GM19395 (cell line): ENCODE data around the gene DENND1A.

Experiments used
- ATAC-seq: cut with Tn5 transposase; IDR thresholded peaks from one replicate; pipeline ENCODE4 v1.9.1; 2021; ENCODE audit warnings: mild to moderate bottlenecking, moderate library complexity; ENCODE audit not compliant: unreplicated experiment

The DENND1A gene

DNA sequence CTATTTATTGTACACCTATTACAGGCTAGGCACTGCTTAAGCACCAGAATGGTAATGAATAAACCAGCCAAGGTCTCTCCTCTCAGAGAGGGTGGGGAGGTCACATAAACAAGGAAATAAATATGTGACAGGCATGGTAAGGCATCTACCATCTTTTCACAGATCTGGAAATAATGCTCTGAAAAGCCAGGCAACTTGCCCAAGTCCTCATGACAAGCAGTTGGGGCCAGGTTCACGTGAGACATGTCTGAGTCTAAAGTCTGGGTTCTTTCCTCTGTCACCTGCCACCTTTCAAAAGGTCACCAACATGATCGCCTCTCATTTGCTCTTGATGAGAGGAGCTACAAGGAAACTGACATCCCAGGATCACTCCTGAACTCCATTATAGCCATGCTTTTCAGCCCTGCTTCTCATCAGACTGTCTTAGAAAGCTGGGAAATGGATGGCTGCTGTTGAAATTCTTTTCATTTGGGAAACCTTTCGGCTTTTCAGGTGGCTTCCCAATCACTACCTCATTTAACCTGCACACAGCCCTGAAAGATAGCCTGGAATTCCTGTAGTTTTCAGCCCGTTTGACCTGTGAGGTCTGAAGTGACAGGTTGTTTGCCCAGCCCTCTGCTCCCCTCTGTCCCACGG, 450.8 kb downstream of the DENND1A start:
- no peak for ATAC-seq

DNA sequence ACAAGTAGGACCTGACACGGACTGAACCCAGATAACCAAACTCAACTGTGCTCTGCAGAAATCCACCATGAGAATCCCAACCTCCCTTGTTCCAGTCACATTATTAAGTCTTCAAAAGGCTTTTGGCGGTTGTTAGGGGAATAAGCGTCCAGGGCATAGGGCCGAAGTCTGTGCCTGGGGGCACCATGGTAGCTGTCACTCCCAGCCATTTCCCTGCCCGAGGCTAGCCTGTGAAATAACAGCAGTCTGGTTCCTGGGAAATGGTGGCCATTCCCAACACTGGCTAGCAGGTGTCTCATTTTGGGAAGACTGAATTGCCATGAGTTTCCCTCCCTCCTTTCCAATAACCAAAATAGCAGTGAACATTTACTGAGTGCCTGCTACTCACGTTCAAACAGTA, 451.8 kb downstream of the DENND1A start:
- no peak for ATAC-seq

DNA sequence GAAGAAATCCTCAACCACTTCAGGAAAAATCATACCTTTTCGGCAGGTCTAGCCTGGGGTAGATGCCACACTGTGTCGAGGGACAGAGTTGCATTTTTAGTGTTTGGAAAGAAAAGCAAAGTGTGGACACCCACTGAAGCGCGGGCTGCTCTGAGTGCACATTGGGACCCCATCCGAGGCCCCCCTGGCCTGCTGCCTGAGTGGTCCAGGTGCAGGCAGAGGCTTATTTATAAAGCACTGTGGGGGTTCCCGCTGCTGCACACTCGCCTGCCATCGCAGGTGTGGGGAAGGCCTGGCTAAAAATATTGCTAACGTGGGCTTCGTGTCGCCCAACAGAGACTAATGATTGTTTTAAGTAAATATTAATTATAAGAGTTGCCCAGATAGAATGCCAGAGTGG, 454.5 kb downstream of the DENND1A start:
- ATAC-seq: no peak

DNA sequence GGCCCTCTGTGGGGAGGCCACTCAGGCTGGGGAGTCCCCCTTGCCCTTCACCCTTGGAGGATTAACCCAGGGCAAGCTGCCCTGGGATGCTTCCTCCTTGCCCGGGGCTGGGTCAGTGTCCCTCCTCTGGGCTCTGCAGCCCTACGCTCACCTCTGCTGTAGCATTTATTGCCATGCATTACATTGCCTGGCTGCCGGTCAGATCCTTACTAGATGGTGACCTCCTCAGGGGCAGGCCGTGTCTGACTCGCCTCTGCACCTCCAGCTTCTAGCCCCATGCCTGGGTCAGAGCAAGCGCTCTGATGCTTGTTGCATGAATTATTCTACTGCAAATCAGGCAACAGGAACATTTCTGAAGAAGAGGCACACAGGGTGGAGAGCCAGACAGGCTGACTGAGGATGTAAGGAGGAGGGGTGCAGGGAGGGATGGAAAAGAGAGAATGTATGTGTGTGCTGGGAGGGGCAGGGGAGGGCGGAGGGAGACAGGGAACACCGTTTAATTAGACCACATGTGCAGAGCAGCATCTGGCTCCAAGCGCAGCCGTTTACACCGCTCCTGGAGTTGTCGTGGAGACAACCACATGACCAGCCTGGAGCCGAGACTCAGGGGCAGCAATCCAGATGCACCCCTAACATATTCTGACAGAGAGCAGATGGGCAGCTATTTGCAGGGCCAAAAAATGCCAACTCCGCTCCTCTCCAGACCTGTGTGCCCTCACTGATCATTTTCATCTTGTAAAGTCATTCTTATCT, 456.9 kb downstream of the DENND1A start:
- ATAC-seq: no peak

DNA sequence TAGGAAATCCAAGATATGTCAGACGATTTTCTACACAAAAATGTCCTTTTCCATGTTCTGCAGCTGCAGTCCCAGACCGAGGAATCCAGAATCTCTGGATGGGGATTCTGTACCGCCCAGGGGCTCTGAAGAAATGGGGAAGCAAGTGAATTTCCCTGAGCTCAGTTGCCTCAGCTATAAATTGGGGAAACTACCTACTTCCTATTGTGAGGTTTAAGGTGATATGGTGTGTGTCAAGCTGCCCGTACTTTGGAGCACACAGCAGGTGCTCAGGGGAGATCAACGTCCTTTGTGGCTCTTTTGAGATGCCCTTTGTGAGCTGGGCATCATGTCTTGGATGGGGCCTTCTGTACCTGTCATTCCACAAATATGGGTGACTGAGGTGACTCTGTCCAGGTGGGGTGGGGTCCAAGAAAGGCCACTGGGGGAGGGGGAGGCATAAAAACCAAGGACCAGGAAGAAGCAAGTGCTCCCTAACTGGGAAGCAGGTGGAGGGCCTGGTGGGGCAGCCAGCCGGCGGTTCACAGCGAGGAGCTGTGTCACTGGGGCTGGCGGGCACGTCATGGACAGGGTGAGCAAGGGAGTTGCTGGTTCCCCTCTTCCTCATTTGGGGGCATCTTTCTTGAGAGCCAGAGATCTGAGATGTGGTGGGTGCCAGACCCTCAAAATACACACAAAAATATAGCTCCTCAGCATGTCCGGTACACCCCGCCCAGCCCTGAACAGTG, 457.9 kb downstream of the DENND1A start:
- ATAC-seq: no peak

DNA sequence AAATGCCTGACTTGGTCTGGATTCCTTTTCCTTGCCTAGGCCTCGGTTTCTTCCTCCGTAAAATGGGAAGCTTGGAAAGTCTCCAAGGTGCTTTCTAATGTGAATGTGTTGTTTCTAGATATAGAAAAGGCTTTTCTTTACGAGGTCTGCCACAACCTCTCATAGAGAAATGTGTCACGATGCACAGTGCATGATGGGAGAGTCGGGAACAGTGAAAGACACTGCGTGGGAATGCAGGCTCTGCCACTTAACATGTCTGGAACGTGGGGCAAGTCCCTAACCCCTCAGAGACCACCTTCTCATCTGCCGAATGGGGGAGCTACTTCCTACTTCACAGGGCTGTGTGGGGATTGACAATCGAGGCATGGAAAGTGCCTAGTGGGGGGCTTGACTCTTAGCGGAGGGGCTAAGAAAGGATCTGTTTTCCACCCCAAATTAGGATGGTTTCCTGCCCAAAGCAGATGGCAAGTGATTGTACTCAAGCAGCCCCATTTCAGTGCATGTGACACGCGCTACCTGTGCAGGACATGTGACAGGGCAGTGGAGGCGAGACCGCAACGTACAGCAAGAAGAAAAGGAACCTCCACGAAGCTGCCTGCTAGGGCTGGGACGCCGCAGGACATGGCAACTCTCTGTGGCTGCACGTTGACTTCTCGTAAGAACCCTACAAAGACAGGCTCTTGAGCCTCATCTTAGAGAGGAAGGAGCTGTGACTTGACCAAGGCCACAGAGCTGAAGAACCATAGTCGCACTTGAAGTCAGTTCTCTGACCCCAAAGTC, 458.7 kb downstream of the DENND1A start:
- no peak for ATAC-seq

DNA sequence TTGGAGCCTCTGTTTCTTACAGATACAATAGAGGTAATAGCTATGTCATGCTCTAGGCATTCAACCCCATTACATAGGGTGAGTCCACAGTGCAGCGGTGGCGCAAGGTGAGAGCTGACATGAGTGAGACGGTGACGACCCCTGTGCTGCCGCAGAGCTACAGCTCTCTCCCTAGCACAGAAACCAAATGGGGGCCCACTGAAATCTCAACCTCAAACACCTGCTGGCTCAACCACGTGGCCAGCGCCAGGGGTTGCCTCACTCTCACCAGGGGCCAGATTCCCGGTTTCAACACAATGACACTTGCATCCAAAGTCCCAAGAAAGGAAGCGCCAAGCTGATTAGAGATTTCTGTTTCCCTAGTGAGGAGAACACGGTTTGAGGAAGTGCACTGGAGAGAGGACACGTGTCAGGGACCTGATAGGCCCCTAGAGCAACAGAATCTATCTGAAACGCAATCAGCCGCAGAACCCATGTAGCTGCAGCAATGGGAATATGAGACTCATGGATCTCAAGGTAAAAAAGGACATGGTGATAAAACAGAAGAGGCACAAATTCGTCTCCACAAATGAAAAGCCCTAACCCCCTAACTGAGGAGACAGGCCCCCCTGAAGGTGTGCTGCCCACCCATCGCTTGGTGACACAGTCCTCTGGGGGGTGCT, 459.7 kb downstream of the DENND1A start:
- no peak for ATAC-seq

DNA sequence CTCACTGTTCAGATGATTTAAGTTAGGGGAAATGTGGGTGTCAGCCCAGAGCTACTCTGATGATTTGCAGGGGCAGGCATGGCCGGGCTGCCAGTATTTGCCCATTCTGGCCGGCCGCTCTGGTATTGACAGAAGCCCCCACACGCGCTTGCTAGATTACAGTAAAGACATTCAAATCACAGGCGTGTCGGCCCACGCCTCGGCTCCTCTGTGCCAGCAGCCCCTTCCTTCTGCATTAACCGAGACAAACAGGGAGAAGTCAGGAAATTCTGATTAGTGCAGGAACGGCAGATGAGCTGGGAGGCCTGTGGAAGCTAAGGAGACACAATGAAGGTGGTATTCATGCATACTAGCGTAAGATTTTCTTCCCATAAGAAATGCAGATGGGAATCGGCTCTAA, 460.6 kb downstream of the DENND1A start:
- no peak for ATAC-seq

DNA sequence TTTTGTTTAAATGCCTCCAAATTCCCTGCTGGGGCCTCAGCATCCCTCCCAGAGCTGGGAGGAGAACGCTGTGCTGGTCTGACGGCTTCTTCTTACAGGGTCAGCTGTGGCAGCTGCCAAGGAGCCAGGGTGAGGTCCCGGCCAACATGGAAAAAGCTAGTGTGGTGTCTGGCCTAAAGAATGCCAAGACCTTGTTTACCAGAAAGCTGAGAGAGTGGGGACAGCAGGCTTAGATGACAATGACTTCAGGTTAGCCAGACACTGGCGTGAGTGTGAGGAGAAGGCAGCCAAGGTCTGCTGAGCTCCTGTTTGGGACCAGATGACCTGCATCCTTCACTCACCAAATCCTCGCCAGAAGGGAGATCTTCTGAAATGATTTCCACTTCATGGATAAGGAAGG, 461.4 kb downstream of the DENND1A start:
- ATAC-seq: no peak

DNA sequence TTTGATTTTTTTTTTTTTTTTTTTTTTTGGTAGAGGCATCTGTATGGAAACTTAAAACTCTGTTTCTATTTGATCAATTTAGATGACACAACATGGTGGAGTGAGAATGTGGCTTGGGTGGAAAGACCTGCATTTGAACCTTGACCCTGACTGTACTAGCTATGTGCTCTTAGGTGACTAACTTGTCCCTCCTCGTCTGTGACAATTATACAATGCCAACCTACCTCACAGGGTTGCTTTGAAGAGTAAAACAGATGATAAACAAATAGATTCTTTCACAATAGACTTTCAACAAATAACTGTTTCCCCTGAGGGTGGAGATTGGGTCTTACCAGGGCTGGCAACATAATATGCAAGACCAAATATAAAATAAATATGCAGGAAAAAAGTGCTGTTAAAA, 464.6 kb downstream of the DENND1A start:
- ATAC-seq: no peak

DNA sequence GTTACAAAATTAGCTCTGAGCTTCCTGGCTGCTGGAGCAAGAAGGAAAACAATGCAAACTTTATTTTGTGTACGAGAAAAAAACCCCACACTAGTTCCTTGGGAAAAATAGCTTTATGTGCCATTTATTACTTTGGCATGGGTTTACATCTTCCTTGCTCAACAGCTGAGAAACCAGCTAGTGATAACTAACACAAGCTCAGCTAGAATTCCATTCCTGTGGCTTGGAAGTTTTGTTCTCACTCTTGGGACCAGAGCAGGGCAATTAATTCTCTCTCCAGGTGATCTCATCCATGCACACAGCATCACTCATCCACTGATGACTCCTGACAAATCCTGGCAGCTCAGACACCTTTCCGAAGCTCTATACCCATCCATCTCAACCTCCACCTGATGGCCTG, 469.8 kb downstream of the DENND1A start:
- no peak for ATAC-seq

DNA sequence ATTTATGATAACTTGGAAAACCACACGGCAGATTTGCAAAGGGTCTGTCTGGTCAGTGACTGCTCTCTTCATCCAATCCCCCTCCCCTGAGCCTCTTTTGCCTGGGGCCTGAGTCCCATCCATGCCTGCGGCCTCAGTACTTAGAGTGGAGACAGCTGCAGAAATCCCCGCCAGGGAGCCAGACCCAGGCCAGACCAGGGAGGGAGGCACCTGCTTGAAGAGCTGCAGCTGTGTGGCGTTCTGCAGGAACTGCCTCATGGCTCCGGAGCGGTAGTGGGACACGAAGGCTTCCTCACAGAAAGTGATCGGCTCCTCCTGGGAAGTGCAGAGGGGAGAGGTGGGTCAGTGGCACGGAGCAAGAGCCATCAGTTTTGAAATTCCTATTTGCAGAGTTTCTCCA, 472.3 kb downstream of the DENND1A start:
- ATAC-seq: no peak

DNA sequence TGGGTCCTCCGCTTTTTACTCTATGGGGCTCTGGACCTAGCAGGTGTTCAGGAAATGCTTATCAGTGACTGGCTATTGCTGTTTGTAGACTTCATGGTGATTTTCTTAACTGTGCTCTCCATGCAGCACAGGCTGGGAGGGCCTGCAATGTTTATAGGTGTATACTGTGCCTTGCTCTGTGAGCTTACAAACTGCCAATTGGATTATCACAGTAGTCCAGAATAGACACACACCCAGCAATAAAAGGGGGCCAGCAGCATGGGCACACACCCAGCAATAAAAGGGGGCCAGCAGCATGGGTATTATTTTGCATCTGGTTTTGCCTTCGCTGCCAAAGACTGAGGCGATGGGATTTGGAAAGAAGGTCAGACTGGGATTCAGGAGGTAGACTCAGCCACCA, 473.9 kb downstream of the DENND1A start:
- ATAC-seq: no peak

DNA sequence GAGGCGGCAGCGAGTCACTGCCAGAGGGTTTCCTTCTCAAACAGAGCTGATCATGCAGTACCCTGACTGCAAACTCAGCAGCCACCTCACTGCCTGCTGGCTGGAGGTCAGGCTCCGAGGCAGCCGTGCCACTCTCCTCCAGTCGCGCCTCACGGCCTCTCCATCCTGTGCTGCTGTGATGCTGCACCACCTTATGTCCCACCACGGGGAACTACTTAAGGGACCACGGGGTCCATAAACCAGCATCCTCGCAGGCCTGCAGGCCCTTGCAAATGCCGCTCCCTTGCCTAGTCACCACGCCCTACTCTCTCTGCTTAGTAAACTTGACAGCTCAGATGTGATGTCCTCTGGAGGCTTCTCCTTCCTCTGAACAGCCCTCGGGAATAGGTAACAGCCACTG, 474.7 kb downstream of the DENND1A start:
- ATAC-seq: no peak

DNA sequence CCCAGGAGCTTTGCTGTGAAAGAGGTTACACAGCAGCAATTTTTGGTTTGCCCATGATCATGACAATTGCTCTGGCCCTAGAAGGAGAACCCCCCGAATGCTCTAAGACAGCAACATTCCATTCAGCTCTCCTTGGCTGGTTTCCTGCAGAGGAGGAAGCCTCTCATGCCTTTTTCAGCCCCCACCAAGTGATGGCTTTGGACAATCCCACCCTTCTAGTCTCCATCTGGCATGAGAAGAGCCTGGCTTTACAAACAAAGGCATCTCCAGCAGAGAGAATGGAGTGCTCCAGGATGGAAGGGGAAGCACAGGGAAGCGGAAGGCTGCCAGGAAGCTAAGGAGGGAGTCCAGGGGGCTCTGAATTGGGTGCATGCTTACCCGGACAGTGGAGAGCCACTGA, 475.6 kb downstream of the DENND1A start:
- no peak for ATAC-seq

DNA sequence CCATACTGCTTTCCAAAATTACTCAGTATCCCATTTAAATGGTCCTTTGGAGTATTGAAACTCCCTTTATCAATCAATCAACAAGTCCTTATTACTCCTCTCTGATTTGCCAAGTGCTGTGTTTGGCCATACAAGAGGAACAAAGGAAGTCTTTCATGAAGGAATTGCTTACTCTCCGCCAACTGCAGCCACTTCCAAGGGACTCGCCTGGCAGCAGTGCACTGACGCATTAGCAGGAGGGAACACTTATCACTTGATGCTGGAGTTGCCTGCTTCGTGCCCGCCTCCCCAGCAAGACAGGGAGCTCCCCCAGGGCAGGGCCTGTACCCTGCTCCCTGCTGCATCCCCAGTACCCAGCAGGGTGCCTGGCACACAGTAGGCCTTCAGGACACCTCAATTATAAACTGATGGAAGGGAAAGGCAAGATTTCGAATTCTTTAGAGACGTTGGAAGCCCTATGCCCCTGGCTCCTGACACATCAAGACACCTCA, 476.1 kb downstream of the DENND1A start:
- ATAC-seq: no peak

DNA sequence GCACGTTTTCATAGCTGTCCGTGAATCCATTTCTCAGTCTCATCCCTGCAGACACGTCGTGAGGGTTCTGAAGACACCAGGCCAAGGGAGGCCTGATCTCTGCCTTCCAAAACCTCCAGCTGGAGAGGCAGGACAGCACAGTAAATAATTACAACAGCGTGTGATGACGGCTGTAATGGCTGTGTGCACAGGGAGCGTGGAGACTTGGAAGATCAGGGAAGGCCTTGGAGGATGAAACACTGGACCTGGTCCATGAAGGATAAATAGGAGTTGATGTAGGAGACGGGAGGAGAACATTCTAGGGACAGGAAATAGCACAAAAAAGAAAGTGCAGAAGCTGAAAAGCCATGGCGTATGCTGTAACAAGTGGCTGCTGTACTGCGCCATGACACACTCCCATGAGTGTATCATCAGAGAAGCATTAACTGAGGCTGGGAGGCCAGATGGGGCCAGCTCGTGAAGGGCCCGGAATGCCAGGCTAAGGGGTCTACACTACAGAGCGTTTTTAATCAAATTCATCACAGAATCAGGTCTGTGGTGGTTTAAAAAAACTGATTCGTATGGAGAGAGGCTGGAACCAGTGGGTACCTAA, 476.8 kb downstream of the DENND1A start:
- ATAC-seq: no peak

DNA sequence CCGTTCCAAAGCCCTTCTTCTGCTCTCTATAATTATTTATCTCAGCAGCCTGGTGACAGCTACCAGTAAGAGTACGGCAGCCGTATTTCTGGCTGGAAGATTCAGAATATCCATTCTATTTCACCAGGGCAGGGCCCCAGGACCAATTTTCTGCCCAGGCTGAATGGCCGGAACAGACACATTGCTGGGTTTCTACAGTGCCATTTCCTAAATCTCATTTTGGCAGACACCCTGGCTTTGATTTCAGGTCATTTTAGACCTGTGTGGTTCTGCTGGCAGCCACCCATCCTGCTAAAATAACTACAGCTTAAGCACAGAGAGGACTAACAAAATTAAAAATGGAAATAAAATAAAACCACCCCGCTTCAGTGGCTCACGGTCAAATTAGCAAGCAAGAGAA, 478.9 kb downstream of the DENND1A start:
- no peak for ATAC-seq

DNA sequence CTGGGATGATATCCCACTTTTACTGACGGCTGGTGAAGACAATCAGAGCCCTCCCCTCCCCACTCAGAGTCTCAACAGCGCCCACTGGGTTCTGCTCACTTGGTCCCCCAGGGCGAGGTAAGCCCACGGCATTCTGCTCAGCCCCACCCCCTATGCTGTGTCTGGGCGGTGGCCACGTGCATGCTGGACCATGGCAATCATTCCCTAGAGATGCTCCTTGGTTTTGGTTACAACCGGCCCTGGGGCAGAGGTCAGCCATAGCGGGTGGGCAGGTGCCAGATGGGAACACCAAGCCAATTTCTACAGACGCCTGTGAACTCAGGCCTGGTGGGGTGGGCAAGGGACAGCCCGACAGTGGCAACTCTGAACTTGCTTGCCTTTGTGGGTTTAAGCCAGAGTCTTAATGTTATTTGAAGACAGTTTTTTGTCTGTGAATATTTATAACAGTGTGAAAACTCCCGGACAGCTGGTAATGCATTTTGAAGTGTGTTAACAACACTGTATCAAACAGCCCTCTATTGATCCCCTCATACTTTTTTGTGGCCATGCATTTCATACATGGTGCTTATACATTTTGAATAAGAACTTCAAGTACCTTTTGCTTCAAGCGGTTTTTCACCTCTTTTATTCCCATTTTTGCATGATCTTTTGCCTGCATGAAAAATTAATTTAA, 479.7 kb downstream of the DENND1A start:
- no peak for ATAC-seq
